ENCODE results near the gene ANLN. TPM values are rescaled to one million over a fixed set of nuclear protein-coding genes. Genes with fewer than 3 reads are reported as not detected.

Gene ANLN
- total and polyA plus RNA-seq, 9 of the 15 experiments (the other 6 are each of a cell fraction or from before 2014, with no cell fraction given) = 18.1 to 66.2 (median 38.7) TPM

DNA sequence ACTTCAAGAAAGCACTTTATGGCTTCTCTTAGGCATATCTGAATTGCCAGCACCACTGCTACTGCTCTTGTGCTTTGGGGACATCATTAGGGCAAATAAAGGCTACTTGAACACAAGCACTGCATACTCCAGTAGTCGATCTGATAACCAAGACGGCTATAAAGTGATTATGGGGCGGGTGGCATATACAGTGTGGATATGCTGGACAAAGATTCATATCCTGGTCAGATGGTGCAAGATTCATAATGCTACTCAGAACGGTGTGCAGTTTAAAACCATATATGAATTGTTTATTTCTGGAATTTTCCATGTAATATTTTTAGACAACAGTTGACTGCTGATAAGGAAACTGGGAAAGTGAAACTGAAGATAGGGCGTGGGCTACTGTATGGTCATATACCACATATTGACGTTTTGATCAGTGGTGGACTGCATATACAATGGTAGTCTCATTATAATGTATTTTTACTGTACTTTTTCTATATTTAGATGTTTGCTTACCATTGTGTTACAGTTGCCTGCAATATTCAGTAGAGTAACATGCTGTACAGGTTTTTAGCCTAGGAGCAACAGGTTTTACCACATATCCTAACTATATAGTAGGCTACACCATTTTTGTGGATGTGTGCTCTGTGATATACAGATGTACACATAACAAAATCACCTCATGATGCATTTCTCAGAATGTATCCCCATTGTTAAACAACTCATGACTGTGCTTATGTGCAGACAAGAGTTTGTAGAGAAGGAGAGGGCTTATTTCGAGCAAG is 15.2 kb downstream of the ANLN start (continued):
- TF ChIP-seq POLR2B (IDR thresholded peaks at IDR 0.05; ENCODE audit: low read depth, partially characterized antibody) = no peak
- no peak for TF ChIP-seq CREB1 (IDR thresholded peaks at IDR 0.05)
- TF ChIP-seq CREB1 (CRISPR knock-in tag; IDR thresholded peaks at IDR 0.05) = no peak
- TF ChIP-seq RBFOX2 (IDR thresholded peaks at IDR 0.05; ENCODE audit: low read depth, low read length) = no peak

DNA sequence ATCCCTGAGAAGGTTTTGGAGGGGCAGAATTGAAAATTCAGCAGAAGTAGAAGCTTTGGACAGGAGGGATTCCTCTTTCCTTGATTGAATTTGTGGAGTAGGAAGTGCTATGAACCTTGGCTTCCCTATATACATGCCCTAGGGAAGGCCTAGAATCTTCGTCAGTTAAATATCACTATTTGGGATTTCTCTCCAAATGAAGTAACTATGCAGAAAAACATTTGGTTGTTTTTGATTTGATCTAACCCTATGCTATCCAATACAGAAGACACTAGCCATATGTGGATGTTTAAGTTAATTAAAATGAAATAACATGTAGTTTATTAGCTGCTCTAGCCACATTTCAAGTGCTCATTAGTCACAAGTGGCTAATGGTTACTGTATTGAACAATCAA is 15.7 kb downstream of the ANLN start:
- ChIA-PET POLR2A (interaction anchor here (1.4 kb wide), 1 partner anchor 9 kb away, joined by 3 read pairs; no protein-coding TSS in a partner anchor), CTCF (ENCODE audit: low intra/inter-chr PET ratio) (no interaction called here)
- no peak for FAIRE-seq
- H2AFZ ChIP-seq (ENCODE audit: low read depth, low read length) = no peak overlapping the region; the same call in 1 of the 2 replicates
- peaks cover 4 to 12% of the 10 kb centered on the region in 2 experiments; a peak in 2 of 5 replicates for H3K4me1 ChIP-seq (replicated peaks in 1 of 2; ENCODE audit: control insufficient read depth in 2 of 2, insufficient read depth in 2 of 2, low read length in 2 of 2)
- no peak overlapping the region for H3K9ac ChIP-seq (ENCODE audit: insufficient read depth in 1 of 2, low read depth in 2 of 2, low read length in 2 of 2)
- in situ Hi-C loops (cut with MboI) (no loop called here), intact Hi-C loops (cut with micrococcal nuclease) (no loop called here)
- H3K27me3 ChIP-seq (ENCODE audit: control insufficient read depth in 2 of 2, insufficient read depth in 2 of 2, low read length in 2 of 2) = no peaks in the 10 kb centered on the region
- H3K4me3 ChIP-seq = no peak overlapping the region
- no peaks in the 10 kb centered on the region for H3K9me3 ChIP-seq (replicated peaks; ENCODE audit: control insufficient read depth, insufficient read depth, low read depth, low read length)
- H3K4me2 ChIP-seq (ENCODE audit: insufficient read depth, low read length) = 0 out of 2 replicates have a peak overlapping the region, but pooled peaks have one; percentile 4
- no TSS peak for BruUV-seq (replicated peaks)
- ATAC-seq = no peak
- H3K9me1 ChIP-seq (ENCODE audit: control insufficient read depth, insufficient read depth, low read length) = no peaks in the 10 kb centered on the region
- no peak overlapping the region for H3K27ac ChIP-seq (ENCODE audit: extremely low read depth, low read depth, low read length)
- 100% methylated on average over 1 of the region's 1 CpG for WGBS (ENCODE audit: insufficient coverage, low coverage, missing lambda C conversion rate)
- no peak for DNase-seq (ENCODE audit: extremely low read depth in 1 of 4, low spot score in 3 of 4)
- H3K36me3 ChIP-seq (ENCODE audit: control insufficient read depth, insufficient read depth, low read length) = peaks cover 90% of the 10 kb centered on the region
- no peaks in the 10 kb centered on the region for H4K20me1 ChIP-seq (replicated peaks; ENCODE audit: control insufficient read depth, insufficient read depth, low read length)
- H3K79me2 ChIP-seq (ENCODE audit: control insufficient read depth, insufficient read depth, low read length) = peaks cover 25% of the 10 kb centered on the region; the same call in 2 of the 3 replicates
- TF ChIP-seq, protein P1, sequence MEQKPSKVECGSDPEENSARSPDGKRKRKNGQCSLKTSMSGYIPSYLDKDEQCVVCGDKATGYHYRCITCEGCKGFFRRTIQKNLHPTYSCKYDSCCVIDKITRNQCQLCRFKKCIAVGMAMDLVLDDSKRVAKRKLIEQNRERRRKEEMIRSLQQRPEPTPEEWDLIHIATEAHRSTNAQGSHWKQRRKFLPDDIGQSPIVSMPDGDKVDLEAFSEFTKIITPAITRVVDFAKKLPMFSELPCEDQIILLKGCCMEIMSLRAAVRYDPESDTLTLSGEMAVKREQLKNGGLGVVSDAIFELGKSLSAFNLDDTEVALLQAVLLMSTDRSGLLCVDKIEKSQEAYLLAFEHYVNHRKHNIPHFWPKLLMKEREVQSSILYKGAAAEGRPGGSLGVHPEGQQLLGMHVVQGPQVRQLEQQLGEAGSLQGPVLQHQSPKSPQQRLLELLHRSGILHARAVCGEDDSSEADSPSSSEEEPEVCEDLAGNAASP (IDR thresholded peaks at IDR 0.05) = no peak
- TF ChIP-seq HNRNPK (IDR thresholded peaks at IDR 0.05; ENCODE audit: low read depth, low read length, poor library complexity, severe bottlenecking) (no peak), ZNF778 (CRISPR knock-in tag; IDR thresholded peaks at IDR 0.05) (no peak), SMARCB1 (IDR thresholded peaks at IDR 0.05; ENCODE audit: insufficient read length, low read depth) (no peak), ZNF583 (CRISPR knock-in tag; IDR thresholded peaks at IDR 0.05) (no peak), RB1 (IDR thresholded peaks at IDR 0.05; ENCODE audit: low read depth) (no peak), ZNF23 (CRISPR knock-in tag; IDR thresholded peaks at IDR 0.05) (no peak), MEF2D (tag; conservative IDR thresholded peaks at IDR 0.05; ENCODE audit: low read depth) (no peak), SMARCA4 (IDR thresholded peaks at IDR 0.05) (no peak)
- TF ChIP-seq, protein P2, sequence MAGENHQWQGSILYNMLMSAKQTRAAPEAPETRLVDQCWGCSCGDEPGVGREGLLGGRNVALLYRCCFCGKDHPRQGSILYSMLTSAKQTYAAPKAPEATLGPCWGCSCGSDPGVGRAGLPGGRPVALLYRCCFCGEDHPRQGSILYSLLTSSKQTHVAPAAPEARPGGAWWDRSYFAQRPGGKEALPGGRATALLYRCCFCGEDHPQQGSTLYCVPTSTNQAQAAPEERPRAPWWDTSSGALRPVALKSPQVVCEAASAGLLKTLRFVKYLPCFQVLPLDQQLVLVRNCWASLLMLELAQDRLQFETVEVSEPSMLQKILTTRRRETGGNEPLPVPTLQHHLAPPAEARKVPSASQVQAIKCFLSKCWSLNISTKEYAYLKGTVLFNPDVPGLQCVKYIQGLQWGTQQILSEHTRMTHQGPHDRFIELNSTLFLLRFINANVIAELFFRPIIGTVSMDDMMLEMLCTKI (IDR thresholded peaks at IDR 0.05; ENCODE audit: partially characterized antibody) = no peak
- TF ChIP-seq, protein P3, sequence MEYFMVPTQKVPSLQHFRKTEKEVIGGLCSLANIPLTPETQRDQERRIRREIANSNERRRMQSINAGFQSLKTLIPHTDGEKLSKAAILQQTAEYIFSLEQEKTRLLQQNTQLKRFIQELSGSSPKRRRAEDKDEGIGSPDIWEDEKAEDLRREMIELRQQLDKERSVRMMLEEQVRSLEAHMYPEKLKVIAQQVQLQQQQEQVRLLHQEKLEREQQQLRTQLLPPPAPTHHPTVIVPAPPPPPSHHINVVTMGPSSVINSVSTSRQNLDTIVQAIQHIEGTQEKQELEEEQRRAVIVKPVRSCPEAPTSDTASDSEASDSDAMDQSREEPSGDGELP (CRISPR knock-in tag; IDR thresholded peaks at IDR 0.05; ENCODE audit: borderline replicate concordance) = no peak
- TF ChIP-seq, protein P4, sequence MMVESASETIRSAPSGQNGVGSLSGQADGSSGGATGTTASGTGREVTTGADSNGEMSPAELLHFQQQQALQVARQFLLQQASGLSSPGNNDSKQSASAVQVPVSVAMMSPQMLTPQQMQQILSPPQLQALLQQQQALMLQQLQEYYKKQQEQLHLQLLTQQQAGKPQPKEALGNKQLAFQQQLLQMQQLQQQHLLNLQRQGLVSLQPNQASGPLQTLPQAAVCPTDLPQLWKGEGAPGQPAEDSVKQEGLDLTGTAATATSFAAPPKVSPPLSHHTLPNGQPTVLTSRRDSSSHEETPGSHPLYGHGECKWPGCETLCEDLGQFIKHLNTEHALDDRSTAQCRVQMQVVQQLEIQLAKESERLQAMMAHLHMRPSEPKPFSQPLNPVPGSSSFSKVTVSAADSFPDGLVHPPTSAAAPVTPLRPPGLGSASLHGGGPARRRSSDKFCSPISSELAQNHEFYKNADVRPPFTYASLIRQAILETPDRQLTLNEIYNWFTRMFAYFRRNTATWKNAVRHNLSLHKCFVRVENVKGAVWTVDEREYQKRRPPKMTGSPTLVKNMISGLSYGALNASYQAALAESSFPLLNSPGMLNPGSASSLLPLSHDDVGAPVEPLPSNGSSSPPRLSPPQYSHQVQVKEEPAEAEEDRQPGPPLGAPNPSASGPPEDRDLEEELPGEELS (CRISPR knock-in tag; IDR thresholded peaks at IDR 0.05; ENCODE audit: borderline replicate concordance) = no peak
